ENCODE results near the gene PHTF1. TPM values are rescaled to one million over a fixed set of nuclear protein-coding genes. Genes with fewer than 3 reads are reported as not detected.

The PHTF1 gene
- 10 to 100 TPM in 1 of 3 donors, 1 to 10 TPM in 2; 9.1 to 10.9 (median 9.9) TPM for total RNA-seq

DNA sequence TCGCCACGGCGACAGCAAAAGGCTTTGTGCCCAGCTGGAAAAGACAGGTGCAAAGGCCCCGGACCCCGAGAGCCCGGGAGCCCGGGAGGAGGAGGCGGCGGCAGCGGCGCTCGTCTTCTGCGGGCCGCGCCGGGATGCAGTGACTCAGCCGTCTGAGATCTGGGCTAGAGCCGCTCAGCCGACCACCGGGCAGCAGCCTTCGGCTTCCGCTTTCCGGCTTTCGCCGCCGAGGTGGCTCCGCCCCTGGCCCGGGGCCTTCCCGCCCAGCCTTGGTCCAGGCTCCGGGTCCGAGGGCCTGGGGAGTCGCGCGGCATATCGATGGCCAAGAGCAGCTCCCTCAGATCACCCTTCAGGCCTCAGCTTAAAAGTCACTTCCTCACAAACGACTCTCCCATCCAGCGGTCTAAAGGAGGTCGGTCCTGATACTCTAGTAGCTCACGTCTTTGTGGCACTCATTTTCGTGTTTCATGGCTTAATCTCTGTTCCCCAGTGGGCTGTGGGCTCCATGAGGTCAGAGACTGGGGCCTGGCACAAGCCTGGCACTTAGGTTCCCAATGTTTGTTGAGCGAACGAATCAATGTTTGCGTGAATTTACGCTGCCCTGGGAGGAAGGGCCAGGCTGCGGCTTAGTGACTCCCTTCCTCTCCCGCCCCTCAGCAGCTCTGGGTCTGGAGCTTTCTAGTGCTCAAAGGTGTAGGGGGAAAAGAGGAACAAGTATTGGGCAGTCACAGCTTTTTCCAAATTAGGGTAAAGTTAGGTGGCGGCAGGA is at the start of gene PHTF1:
Gene PHTF1, minus strand, starts transcription at position 154 of the 769 bp plus-strand sequence. CDS start 783 bp downstream, outside the sequence.
- H3K9me3 Mint-ChIP-seq = no peaks in the 10 kb centered on the region
- peaks cover 16% of the 10 kb centered on the region for H3K4me1 Mint-ChIP-seq (ENCODE audit: low read depth)

DNA sequence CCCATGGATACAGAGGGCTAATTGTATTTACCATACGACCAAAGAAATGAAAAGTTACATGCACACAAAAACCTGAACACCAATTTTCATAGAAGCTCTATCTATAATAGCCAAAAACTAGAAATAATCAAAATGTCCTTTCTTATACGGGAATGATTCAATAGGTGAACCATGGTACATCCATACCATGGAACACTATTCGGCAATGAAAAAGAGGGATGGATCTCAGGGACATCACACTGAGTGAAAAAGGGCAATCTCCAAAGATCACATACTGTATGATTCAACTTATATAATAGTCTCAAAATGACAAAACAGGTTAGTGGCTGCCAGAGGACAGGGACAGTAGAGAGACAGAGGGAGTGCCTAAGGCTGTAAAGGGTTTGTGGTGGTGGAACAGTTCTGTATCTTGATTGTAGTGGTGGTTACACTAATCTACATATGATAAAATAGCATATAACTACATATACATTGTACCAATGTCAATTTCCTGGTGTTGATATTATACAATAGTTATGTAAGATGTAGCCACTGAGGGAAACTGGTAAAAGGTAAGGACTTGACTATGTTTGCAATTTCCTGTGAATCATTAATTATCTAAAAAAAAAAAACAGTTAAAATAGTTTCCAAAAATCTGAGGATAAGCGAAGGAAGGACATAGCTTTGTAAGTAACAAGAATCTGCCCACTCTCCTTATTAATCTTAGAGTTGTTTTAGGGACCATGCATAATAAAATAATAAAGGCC is 49.3 kb upstream of the PHTF1 start:
- Mint-ChIP-seq H3K4me3 (no peak overlapping the region), H3K9me3 (no peaks in the 10 kb centered on the region), H3K36me3 (ENCODE audit: insufficient read depth) (peaks cover 11% of the 10 kb centered on the region), H3K4me1 (ENCODE audit: low read depth) (peaks cover 58% of the 10 kb centered on the region), H3K27me3 (ENCODE audit: low read depth) (no peaks in the 10 kb centered on the region)
- DNase-seq (no peak), ATAC-seq (no peak)

More for the DNA sequence above, at the start of gene PHTF1:
- ATAC-seq (peak; percentile 88 to 89), DNase-seq (peak; percentile 35)
- Mint-ChIP-seq H3K27me3 (ENCODE audit: low read depth) (no peaks in the 10 kb centered on the region), H3K36me3 (ENCODE audit: insufficient read depth) (peaks cover 2% of the 10 kb centered on the region), H3K4me3 (peak within 1 kb of the TSS; percentile 88)

DNA sequence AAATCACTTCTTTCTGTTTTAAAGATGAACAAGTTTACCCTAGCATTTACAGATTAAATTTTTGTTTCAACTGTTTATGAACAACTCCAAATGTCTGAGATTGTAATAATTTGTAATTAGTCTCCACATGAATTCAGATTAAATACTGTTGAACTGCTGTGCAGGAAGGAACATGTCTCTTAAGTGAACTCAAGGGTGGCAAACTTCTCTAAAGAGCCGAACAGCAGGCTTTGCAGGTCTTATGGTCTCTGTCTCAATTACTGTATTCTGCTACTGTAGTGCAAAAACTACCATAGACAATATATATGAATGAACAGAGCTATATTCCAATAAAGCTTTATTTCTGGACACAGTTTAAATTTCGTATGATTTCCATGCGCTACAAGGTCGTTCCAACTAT is 46.4 kb upstream of the PHTF1 start:
- Mint-ChIP-seq H3K27me3 (ENCODE audit: low read depth) (no peaks in the 10 kb centered on the region), H3K4me1 (ENCODE audit: low read depth) (peaks cover 82% of the 10 kb centered on the region), H3K4me3 (no peak overlapping the region), H3K36me3 (ENCODE audit: insufficient read depth) (peaks cover 16% of the 10 kb centered on the region), H3K9me3 (no peaks in the 10 kb centered on the region)
- ATAC-seq (no peak), DNase-seq (no peak)

DNA sequence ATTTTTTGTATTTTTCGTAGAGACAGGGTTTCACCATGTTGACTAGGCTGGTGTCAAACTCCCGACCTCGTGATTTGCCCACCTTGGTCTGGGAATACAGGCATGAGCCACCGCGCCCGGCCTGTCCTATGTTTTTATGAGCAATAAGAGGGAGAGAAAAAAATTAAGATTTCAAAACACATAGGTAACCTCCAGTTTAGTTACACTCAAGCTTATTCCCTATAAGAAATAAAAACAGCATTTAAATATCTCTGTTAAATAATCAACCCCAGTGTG is 45.9 kb upstream of the PHTF1 start:
- peaks cover 16% of the 10 kb centered on the region for H3K36me3 Mint-ChIP-seq (ENCODE audit: insufficient read depth)
- no peak overlapping the region for H3K4me3 Mint-ChIP-seq
- H3K9me3 Mint-ChIP-seq = no peaks in the 10 kb centered on the region
- DNase-seq = no peak
- H3K27me3 Mint-ChIP-seq (ENCODE audit: low read depth) = no peaks in the 10 kb centered on the region
- no peak for ATAC-seq
- H3K4me1 Mint-ChIP-seq (ENCODE audit: low read depth) = peaks cover 83% of the 10 kb centered on the region

DNA sequence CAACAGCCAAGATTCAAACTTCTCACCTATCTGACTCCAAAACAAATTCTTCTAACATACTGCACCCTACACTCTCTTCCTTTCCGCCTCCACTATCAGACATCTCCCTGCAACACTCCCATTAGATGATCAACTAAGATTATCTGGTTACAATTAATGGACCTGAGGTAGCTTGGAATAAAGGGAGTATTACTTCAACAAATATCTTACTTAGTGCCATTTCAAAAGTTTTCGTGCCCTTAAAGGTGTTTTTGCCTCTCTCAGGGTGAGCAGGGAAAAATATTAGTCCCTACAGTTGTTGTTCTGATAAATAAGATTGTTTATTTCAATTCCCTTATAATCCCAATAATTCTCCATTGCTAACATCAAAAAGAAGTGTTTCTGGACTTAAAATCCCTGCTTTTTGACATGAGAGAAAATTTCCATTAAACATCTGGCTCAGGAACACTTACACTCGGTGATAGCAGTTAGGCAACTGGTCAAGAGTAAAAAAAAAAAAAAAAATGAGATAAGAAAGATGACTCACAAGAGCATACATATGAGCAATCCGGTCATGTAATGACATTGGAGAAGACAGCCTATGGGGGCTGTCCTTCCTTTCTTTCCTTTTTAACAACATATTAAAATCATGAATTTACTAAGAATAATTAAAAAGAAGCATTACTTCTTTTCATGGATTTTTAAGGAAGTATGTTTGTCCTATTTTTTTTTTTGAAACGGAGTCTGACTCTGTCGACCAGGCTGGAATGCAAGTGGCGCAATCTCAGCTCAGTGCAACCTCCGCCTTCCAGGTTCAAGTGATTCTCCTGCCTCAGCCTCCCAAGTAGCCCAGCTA is 45.4 kb upstream of the PHTF1 start:
- no peak overlapping the region for H3K4me3 Mint-ChIP-seq
- DNase-seq (no peak), ATAC-seq (peak; percentile 37 to 55)
- no peaks in the 10 kb centered on the region for H3K27me3 Mint-ChIP-seq (ENCODE audit: low read depth)
- peaks cover 82% of the 10 kb centered on the region for H3K4me1 Mint-ChIP-seq (ENCODE audit: low read depth)
- H3K9me3 Mint-ChIP-seq = no peaks in the 10 kb centered on the region
- peaks cover 15% of the 10 kb centered on the region for H3K36me3 Mint-ChIP-seq (ENCODE audit: insufficient read depth)

GRCh38 chr1:113802367-113803007 is 43.2 kb upstream of the PHTF1 start:
- ATAC-seq (peak; percentile 70 to 73), DNase-seq (no peak)
- no peak overlapping the region for H3K4me3 Mint-ChIP-seq
- peaks cover 15% of the 10 kb centered on the region for H3K36me3 Mint-ChIP-seq (ENCODE audit: insufficient read depth)
- H3K27me3 Mint-ChIP-seq (ENCODE audit: low read depth) = no peaks in the 10 kb centered on the region
- no peaks in the 10 kb centered on the region for H3K9me3 Mint-ChIP-seq
- peaks cover 81% of the 10 kb centered on the region for H3K4me1 Mint-ChIP-seq (ENCODE audit: low read depth)

GRCh38 chr1:113800487-113800886 is 41.2 kb upstream of the PHTF1 start:
- peaks cover 27% of the 10 kb centered on the region for H3K36me3 Mint-ChIP-seq (ENCODE audit: insufficient read depth)
- DNase-seq (no peak), ATAC-seq (no peak)
- no peaks in the 10 kb centered on the region for H3K9me3 Mint-ChIP-seq
- H3K4me1 Mint-ChIP-seq (ENCODE audit: low read depth) = peaks cover 72% of the 10 kb centered on the region
- no peak overlapping the region for H3K4me3 Mint-ChIP-seq
- no peaks in the 10 kb centered on the region for H3K27me3 Mint-ChIP-seq (ENCODE audit: low read depth)

DNA sequence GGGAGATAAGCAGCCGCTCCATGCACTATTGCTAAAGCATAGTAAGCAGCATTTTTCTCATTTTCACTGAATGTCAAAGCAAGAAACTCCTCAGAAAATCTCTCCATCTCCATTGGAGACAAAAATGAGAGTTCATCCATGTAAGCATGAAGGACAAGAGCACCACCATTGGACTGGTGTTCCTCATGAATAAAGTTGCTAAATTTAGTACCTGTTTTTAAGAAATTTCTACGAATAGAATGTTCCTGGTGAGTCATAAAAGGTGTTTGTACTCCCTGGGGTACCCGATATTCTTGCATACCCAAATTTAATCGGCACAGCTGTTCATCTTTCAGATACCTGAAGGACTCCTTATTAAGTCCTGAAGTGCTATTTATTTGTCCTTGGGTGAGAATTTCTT is 38.2 kb upstream of the PHTF1 start:
- DNase-seq = no peak
- no peak overlapping the region for H3K4me3 Mint-ChIP-seq
- H3K9me3 Mint-ChIP-seq = no peaks in the 10 kb centered on the region
- peaks cover 40% of the 10 kb centered on the region for H3K36me3 Mint-ChIP-seq (ENCODE audit: insufficient read depth)
- peaks cover 68% of the 10 kb centered on the region for H3K4me1 Mint-ChIP-seq (ENCODE audit: low read depth)
- no peaks in the 10 kb centered on the region for H3K27me3 Mint-ChIP-seq (ENCODE audit: low read depth)
- no peak for ATAC-seq

DNA sequence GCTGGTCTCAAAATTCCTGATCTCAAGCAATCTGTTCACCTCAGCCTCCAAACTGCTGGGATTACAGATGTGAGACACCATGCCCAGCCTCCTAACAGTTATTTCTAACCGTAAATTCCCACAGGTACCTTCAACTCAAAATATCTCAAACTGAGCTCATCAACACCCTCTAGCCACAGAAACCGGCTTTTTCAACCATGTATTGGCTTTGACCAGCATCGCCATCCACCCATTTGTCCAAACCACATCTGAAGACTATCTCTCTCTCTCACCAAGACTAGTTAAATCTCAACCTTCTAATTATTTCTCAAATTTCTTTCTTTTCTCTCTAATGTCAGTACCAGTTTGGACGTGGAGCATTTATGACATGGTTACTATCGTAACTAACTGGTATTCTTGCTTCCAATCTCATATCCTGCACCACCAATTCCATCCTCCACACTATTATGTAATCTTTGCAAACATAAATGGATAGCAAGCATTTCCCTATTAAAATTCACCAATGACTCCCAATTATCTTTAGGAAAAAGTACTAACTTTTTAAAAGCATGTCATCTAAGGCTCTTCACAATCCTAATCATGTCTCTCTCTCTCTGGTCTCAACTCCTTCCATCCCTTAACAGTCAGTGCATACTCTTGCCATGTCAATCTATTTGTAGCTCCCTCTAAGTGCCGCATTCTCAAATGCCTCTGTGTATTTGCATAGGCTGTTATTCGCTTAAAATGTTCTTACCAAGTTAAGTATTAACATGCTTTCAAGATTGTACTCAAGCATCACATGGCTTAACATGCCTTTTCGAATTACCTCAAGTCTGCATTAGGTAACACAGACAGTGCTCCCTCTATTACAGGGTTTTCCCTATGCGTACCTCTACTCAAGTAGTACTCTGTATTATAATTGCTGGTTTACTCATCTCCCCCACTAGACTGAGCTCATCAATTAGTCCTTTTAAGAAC is 34.9 kb upstream of the PHTF1 start:
- Mint-ChIP-seq H3K4me1 (ENCODE audit: low read depth) (peaks cover 67% of the 10 kb centered on the region), H3K9me3 (no peaks in the 10 kb centered on the region), H3K4me3 (no peak overlapping the region), H3K27me3 (ENCODE audit: low read depth) (no peaks in the 10 kb centered on the region), H3K36me3 (ENCODE audit: insufficient read depth) (peaks cover 49% of the 10 kb centered on the region)
- no peak for ATAC-seq
- DNase-seq = no peak

- Mint-ChIP-seq H3K4me1 (ENCODE audit: low read depth) (peaks cover 68% of the 10 kb centered on the region), H3K9me3 (no peaks in the 10 kb centered on the region), H3K36me3 (ENCODE audit: insufficient read depth) (peaks cover 51% of the 10 kb centered on the region), H3K4me3 (no peak overlapping the region), H3K27me3 (ENCODE audit: low read depth) (no peaks in the 10 kb centered on the region)
- no peak for DNase-seq
- ATAC-seq = peak in 1 of 2 donors; percentile 37
Measured at GRCh38 chr1:113792986-113793385, 33.7 kb upstream of the PHTF1 start.

DNA sequence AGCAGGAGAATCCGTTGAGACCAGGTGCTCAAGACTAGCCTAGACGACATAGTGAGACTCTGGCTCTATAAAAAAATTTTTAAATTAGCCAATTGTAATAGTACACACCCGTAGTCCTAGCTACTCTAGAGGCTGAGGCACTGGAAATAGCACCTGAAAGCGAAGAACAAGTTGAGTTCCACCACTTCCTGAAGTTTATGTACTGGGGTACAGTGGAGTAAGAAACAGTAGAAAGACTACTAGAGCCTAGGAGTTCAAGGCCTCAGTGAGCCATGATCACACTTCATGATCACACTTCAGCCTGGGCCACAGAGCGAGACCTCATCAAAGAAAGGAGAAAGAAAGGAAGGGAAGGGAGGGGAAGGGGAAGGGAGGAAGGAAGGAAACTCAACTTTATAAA is 33.2 kb upstream of the PHTF1 start:
- DNase-seq = no peak
- Mint-ChIP-seq H3K36me3 (ENCODE audit: insufficient read depth) (peaks cover 48% of the 10 kb centered on the region), H3K4me3 (no peak overlapping the region), H3K4me1 (ENCODE audit: low read depth) (peaks cover 68% of the 10 kb centered on the region), H3K27me3 (ENCODE audit: low read depth) (no peaks in the 10 kb centered on the region), H3K9me3 (no peaks in the 10 kb centered on the region)
- ATAC-seq = peak; percentile 47 to 70

DNA sequence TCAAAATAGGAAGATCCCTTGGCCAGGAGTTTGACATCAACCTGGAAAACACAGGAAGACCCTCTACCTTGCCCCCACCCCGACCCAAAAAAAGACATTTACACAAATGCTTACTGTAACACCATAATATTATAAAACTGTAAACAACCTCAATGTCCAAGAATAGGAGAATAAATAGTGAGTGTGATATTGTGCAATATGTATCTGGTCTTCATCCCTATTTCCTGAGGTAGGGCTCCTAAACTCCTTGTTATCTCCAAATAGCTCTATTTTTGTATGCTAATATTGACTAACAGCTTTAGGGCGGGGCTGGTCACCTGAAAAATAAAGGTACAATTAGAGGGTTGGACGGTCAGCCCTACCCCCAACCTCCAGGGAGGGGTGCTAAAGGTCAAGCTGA is 29.5 kb upstream of the PHTF1 start:
- H3K4me3 Mint-ChIP-seq = no peak overlapping the region
- H3K9me3 Mint-ChIP-seq = no peaks in the 10 kb centered on the region
- peaks cover 29% of the 10 kb centered on the region for H3K36me3 Mint-ChIP-seq (ENCODE audit: insufficient read depth)
- ATAC-seq = no peak
- peaks cover 71% of the 10 kb centered on the region for H3K4me1 Mint-ChIP-seq (ENCODE audit: low read depth)
- no peak for DNase-seq
- H3K27me3 Mint-ChIP-seq (ENCODE audit: low read depth) = no peaks in the 10 kb centered on the region

DNA sequence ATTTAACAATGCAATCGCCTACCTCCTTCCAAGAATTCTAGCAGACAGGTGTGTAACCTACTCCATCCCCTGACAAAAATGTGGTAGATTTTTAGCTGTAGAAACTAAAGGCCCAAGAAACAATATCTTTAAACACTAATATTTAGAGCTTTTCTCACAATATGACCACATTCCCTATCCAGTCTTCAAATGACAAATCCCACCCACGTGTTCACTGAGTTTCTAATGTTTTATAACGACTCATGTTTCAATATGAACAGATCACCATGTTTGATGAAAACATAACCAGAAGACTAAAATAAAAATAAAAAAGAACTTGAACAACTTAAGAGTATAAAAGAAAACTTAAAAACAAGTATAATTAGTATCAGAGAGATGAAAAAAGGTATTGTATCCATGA is 28.4 kb upstream of the PHTF1 start:
- no peak for DNase-seq
- H3K4me1 Mint-ChIP-seq (ENCODE audit: low read depth) = peaks cover 65% of the 10 kb centered on the region
- H3K9me3 Mint-ChIP-seq = no peaks in the 10 kb centered on the region
- ATAC-seq = peak; percentile 11 to 25
- H3K36me3 Mint-ChIP-seq (ENCODE audit: insufficient read depth) = peaks cover 29% of the 10 kb centered on the region
- H3K27me3 Mint-ChIP-seq (ENCODE audit: low read depth) = no peaks in the 10 kb centered on the region
- no peak overlapping the region for H3K4me3 Mint-ChIP-seq

Data from activated T-cell treated with anti-CD3 and anti-CD28 coated beads, Interleukin-2, amount 50 U/mL, for 4 hours (primary cell).